Prostate gland (tissue), 2 donors: ENCODE results near the gene CAV1. TPM values are rescaled to one million over a fixed set of nuclear protein-coding genes. Genes with fewer than 3 reads are reported as not detected.

Source experiments
- DNase-seq: peaks from one replicate; pipeline ENCODE4 v3.0.0-alpha.2; 2019; ENCODE audit warnings: low spot score
- H3K27ac ChIP-seq, 2 donors: fragments of 200-600 bp; sonication (generic); 2 replicates each; pipeline ENCODE4 v1.5.1; 2017 to 2019
- H3K27me3 ChIP-seq: fragments of 200-600 bp; sonication (generic); replicated peaks from 2 replicates; pipeline ENCODE4 v1.5.1; 2019; ENCODE audit not compliant: insufficient read depth
- H3K36me3 ChIP-seq, 2 donors: fragments of 200-600 bp; sonication (generic); 1 replicate in 1 of 2; 2 replicates in 1 of 2; pipeline versions ENCODE4 v1.5.1 to v1.8.1; 2017 to 2019
- H3K4me1 ChIP-seq: fragments of 200-600 bp; sonication (generic); replicated peaks from 2 replicates; pipeline ENCODE4 v1.5.1; 2019
- H3K4me3 ChIP-seq, 2 donors: fragments of 200-600 bp; sonication (generic); 2 replicates each; pipeline ENCODE4 v1.5.1; 2017 to 2019
- H3K9me3 ChIP-seq: fragments of 200-600 bp; sonication (generic); 2 replicates; pipeline ENCODE4 v1.5.1; 2017
- CTCF ChIP-seq, 4 experiments: fragments of 200-600 bp in 2 of 4; fragments of 450-650 bp in 2 of 4; sonication (generic) in 2 of 4; IDR thresholded peaks; 1 replicate in 3 of 4; 2 replicates in 1 of 4; pipeline ENCODE4 v1.5.1; 2016 to 2019; ENCODE audit warnings: antibody characterized with exemption in 4 of 4, mild to moderate bottlenecking in 2 of 4, moderate library complexity in 2 of 4
- POLR2A ChIP-seq: fragments of 450-650 bp; IDR thresholded peaks from one replicate; pipeline ENCODE4 v1.6.1; 2016; ENCODE audit warnings: antibody characterized with exemption, mild to moderate bottlenecking
- POLR2AphosphoS5 ChIP-seq: sonication (generic); formaldehyde crosslinking; IDR thresholded peaks from one replicate; pipeline ENCODE4 v1.6.1; 2017; ENCODE audit warnings: antibody characterized with exemption
- WGBS: methylation state at CpG from one replicate; pipeline ENCODE4 v1.1.5; 2018; 5-methylcytosine and 5-hydroxymethylcytosine counted together
- intact Hi-C: fragments of 100-400 bp; cut with DNase I; formaldehyde crosslinking; loops from one replicate; pipeline ENCODE4 v1.14.2; 2022
- total RNA-seq, 2 donors: library from RNA; depleted of rRNA; stranded (reverse); fragments of >200 nt; gene quantifications; one replicate each; pipeline ENCODE4 v1.1.0, GENCODE V29; 2016

CAV1 gene
- total RNA-seq, 2 donors from 2014 or later = 54.0 to 114 TPM

- TF ChIP-seq POLR2AphosphoS5 (no peak), POLR2A (no peak), CTCF (IDR thresholded peaks at IDR 0.05) (no peak)
- Histone ChIP-seq H3K4me3 (no peak overlapping the region), H3K36me3 (no peaks in the 10 kb centered on the region), H3K27me3 (no peaks in the 10 kb centered on the region), H3K27ac (no peak overlapping the region), H3K4me1 (no peaks in the 10 kb centered on the region), H3K9me3 (no peaks in the 10 kb centered on the region)
- DNase-seq = no peak
- WGBS = 72% methylated on average over 1 of the region's 1 CpG
- intact Hi-C loops = no loop called here
Observed at GRCh38 chr7:116497708-116498107, 27.1 kb upstream of the CAV1 start.

GRCh38 chr7:116499168-116500077 lies 25.4 kb upstream of the CAV1 start, which contains the start of gene CAV2:
CAV2 (plus strand) TSS chr7:116499738; CDS start chr7:116499782, 44 bp downstream.
- Histone ChIP-seq H3K27me3 (no peaks in the 10 kb centered on the region), H3K4me3 (peak within 1 kb of the TSS; percentile 53 to 56), H3K9me3 (no peaks in the 10 kb centered on the region), H3K27ac (peak within 1 kb of the TSS; percentile 84 to 89), H3K4me1 (no peaks in the 10 kb centered on the region), H3K36me3 (no peaks in the 10 kb centered on the region)
- DNase-seq = peak; percentile 65
- TF ChIP-seq CTCF (IDR thresholded peaks at IDR 0.05) (no peak), POLR2A (peak; percentile 48)
- 5% methylated on average over 39 of the region's 86 CpGs for WGBS
- intact Hi-C loops = no loop called here

GRCh38 chr7:116500078-116500853 lies 24.6 kb upstream of the CAV1 start:
- no peaks in the 10 kb centered on the region for H3K9me3 ChIP-seq
- no peaks in the 10 kb centered on the region for H3K36me3 ChIP-seq
- peak overlapping the region; percentile 53 to 56 for H3K4me3 ChIP-seq
- H3K4me1 ChIP-seq = no peaks in the 10 kb centered on the region
- 6% methylated on average over 22 of the region's 36 CpGs for WGBS
- intact Hi-C loops = no loop called here
- peak; percentile 73 for DNase-seq
- H3K27me3 ChIP-seq = no peaks in the 10 kb centered on the region
- peak overlapping the region; percentile 84 to 89 for H3K27ac ChIP-seq
- TF ChIP-seq POLR2AphosphoS5 (peak; percentile 62), CTCF (IDR thresholded peaks at IDR 0.05) (no peak), POLR2A (peak; percentile 35)

- no peaks in the 10 kb centered on the region for H3K27me3 ChIP-seq
- 50% methylated on average over 5 of the region's 5 CpGs for WGBS
- no peaks in the 10 kb centered on the region for H3K36me3 ChIP-seq
- H3K4me1 ChIP-seq = no peaks in the 10 kb centered on the region
- peak overlapping the region; percentile 84 to 89 for H3K27ac ChIP-seq
- intact Hi-C loops = no loop called here
- peak overlapping the region in 1 of 2 donors; percentile 53 for H3K4me3 ChIP-seq
- DNase-seq = no peak
- no peaks in the 10 kb centered on the region for H3K9me3 ChIP-seq
- TF ChIP-seq POLR2AphosphoS5 = no peak
- TF ChIP-seq CTCF (IDR thresholded peaks at IDR 0.05) = no peak
- no peak for TF ChIP-seq POLR2A
Observed at GRCh38 chr7:116501425-116502167, 23.2 kb upstream of the CAV1 start.
